ENCODE data around the gene ADGRV1. TPM values are rescaled to one million over a fixed set of nuclear protein-coding genes. Genes with fewer than 3 reads are reported as not detected.

ADGRV1 gene
- total RNA-seq, 1 donor from 2014 or later = 0.69 TPM

DNA sequence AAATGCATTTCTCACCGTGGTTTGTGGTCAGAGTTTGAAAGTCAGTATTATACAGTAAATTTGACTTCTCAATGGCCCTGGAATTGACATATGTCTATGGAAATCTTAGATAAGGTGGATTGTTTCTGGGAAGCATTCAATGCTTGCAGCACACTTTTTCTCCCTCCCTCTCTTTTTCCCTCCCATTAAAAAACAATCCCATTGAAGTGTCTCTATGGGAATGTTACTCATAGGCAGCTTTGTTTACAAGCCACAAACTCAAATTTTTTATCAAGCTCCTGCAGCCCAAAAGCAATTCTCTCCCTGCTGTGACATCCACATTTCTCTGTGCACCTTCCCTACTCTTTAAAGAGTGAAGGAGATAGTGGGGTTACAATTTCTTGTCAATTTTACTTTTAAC is 532.4 kb downstream of the ADGRV1 start:
- DNase-seq (ENCODE audit: low read depth) = no peak
- no peak for TF ChIP-seq CTCF (conservative IDR thresholded peaks at IDR 0.05; ENCODE audit: low read depth, low read length)
- H3K4me3 ChIP-seq (ENCODE audit: low read depth, low read length) = no peak overlapping the region

DNA sequence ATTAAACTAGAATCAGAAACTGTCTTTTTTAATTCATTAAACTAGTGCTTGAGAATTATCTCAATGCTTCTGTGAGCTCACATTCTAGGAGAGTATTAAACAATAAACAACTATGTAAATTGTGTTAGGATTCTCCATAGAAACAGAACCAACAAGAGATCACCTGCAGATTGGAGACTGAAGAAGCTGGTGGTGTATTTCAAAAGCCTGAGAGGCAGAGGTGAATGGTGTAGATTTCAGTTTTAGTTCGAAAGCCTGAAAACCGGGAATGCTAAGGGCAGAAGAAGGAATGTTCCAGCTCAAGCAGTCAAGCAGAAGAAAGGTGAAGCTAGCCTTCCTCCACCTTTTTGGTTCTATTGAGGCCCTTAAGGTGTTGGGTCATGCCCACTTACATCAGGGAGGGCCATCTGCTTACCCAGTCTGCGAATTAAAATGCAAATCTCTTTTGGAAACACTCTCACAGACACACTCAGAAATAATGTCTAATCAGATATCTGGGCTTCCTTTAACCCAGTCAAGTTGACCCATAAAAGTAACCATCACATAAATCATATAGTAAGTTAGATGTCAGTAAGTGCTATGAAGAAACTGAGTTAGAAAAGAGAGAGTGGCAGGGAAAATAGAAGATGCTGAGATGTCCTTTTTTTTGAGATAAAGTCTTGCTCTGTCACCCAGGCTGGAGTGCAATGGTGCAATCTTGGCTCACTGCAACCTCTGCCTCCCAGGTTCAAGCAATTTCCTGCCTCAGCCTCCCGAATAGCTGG is 533.1 kb downstream of the ADGRV1 start:
- TF ChIP-seq CTCF (conservative IDR thresholded peaks at IDR 0.05; ENCODE audit: low read depth, low read length) = no peak
- H3K4me3 ChIP-seq (ENCODE audit: low read depth, low read length) = no peak overlapping the region
- DNase-seq (ENCODE audit: low read depth) = no peak

- TF ChIP-seq CTCF (conservative IDR thresholded peaks at IDR 0.05; ENCODE audit: low read depth, low read length) = no peak
- H3K4me3 ChIP-seq (ENCODE audit: low read depth, low read length) = no peak overlapping the region
- DNase-seq (ENCODE audit: low read depth) = no peak
Measured at GRCh38 chr5:91092859-91093783, 534.5 kb downstream of the ADGRV1 start.

GRCh38 chr5:91095313-91095712 is 536.7 kb downstream of the ADGRV1 start:
- no peak for TF ChIP-seq CTCF (conservative IDR thresholded peaks at IDR 0.05; ENCODE audit: low read depth, low read length)
- H3K4me3 ChIP-seq (ENCODE audit: low read depth, low read length) = no peak overlapping the region
- no peak for DNase-seq (ENCODE audit: low read depth)

GRCh38 chr5:91095786-91096385 is 537.3 kb downstream of the ADGRV1 start:
- H3K4me3 ChIP-seq (ENCODE audit: low read depth, low read length) = no peak overlapping the region
- no peak for TF ChIP-seq CTCF (conservative IDR thresholded peaks at IDR 0.05; ENCODE audit: low read depth, low read length)
- no peak for DNase-seq (ENCODE audit: low read depth)

GRCh38 chr5:91098541-91098940 is 539.9 kb downstream of the ADGRV1 start:
- no peak for DNase-seq (ENCODE audit: low read depth)
- no peak overlapping the region for H3K4me3 ChIP-seq (ENCODE audit: low read depth, low read length)
- TF ChIP-seq CTCF (conservative IDR thresholded peaks at IDR 0.05; ENCODE audit: low read depth, low read length) = no peak
